Right lobe of liver (tissue), 6 donors: ENCODE data around the gene TMEM151A. TPM values are rescaled to one million over a fixed set of nuclear protein-coding genes. Genes with fewer than 3 reads are reported as not detected.

ENCODE experiments used
- ATAC-seq, 4 donors: fragments of 200-7000 bp; cut with Tn5 transposase; one replicate each; pipeline ENCODE4 v1.9.1; 2020; ENCODE audit warnings: mild to moderate bottlenecking in 4 of 4, moderate library complexity in 4 of 4
- DNase-seq, 3 donors: peaks; one replicate each; pipeline ENCODE4 v3.0.0-alpha.2; 2020
- H3K27ac ChIP-seq, 3 donors: fragments of 200-600 bp; one replicate each; pipeline ENCODE4 v1.8.0; 2022
- H3K27me3 ChIP-seq, 2 donors: fragments of 200-600 bp; one replicate each; pipeline ENCODE4 v1.8.0; 2022
- H3K36me3 ChIP-seq, 4 donors: fragments of 200-600 bp; sonication (generic) in 1 of 4; one replicate each; pipeline versions ENCODE4 v1.5.1 to v1.8.0; 2017 to 2022; ENCODE audit warnings: control low read depth in 1 of 4
- H3K4me1 ChIP-seq, 4 donors: fragments of 200-600 bp; sonication (generic) in 1 of 4; one replicate each; pipeline versions ENCODE4 v1.5.1 to v1.8.0; 2017 to 2022; ENCODE audit warnings: control low read depth in 1 of 4
- H3K4me3 ChIP-seq, 3 donors: fragments of 200-600 bp; one replicate each; pipeline ENCODE4 v1.8.0; 2022
- H3K9me3 ChIP-seq, 4 donors: fragments of 200-600 bp; sonication (generic) in 1 of 4; one replicate each; pipeline versions ENCODE4 v1.5.1 to v1.8.0; 2017 to 2022; ENCODE audit warnings: control low read depth in 1 of 4
- POLR2A ChIP-seq: fragments of 450-650 bp; IDR thresholded peaks from one replicate; pipeline ENCODE4 v1.6.1; 2017; ENCODE audit warnings: antibody characterized with exemption, mild to moderate bottlenecking
- WGBS: methylation state at CpG from one replicate; pipeline ENCODE4 v1.1.6; 2018; ENCODE audit warnings: low coverage, low lambda C conversion rate; ENCODE audit not compliant: insufficient coverage; ENCODE audit errors: missing lambda C conversion rate; 5-methylcytosine and 5-hydroxymethylcytosine counted together
- intact Hi-C, 2 donors: fragments of 100-400 bp; cut with DNase I; formaldehyde crosslinking; loops; one replicate each; pipeline versions ENCODE4 v1.11.2 to v1.14.1; 2022
- total RNA-seq, 6 experiments: library from RNA; depleted of rRNA in 2 of 6; stranded (reverse); fragments of >200 nt in 2 of 6; fragmentation: NEBNext Ultra II Directional in 3 of 6; extraction: Animal tissue kit (Norgen Biotek cat#: 25700) in 3 of 6; gene quantifications; one replicate each; pipeline versions ENCODE4 v1.1.0 to v1.2.4, GENCODE V29; 2016 to 2023
- TF ChIP-seq, protein P1 (sequence below), 4 donors: fragments of 200-600 bp in 3 of 4; fragments of 450-650 bp in 1 of 4; IDR thresholded peaks; one replicate each; pipeline versions ENCODE4 v1.5.1 to v1.8.0; 2016 to 2022; ENCODE audit warnings: antibody characterized with exemption in 4 of 4, mild to moderate bottlenecking in 2 of 4
- donor health status: DM: no; HTN: yes; CAD: no.
- donor health status: DM: no; HTN: no; CAD: no.
- donor health status: DM: no; HTN: no; CAD: no.
- donor health status: DM: no; HTN: yes; CAD: no.
- donor health status: DM: no; HTN: yes; CAD: no.

TMEM151A gene
- total RNA-seq, 6 experiments from 2014 or later: 0.13 to 0.86 (median 0.45) TPM; not detected in 2

DNA sequence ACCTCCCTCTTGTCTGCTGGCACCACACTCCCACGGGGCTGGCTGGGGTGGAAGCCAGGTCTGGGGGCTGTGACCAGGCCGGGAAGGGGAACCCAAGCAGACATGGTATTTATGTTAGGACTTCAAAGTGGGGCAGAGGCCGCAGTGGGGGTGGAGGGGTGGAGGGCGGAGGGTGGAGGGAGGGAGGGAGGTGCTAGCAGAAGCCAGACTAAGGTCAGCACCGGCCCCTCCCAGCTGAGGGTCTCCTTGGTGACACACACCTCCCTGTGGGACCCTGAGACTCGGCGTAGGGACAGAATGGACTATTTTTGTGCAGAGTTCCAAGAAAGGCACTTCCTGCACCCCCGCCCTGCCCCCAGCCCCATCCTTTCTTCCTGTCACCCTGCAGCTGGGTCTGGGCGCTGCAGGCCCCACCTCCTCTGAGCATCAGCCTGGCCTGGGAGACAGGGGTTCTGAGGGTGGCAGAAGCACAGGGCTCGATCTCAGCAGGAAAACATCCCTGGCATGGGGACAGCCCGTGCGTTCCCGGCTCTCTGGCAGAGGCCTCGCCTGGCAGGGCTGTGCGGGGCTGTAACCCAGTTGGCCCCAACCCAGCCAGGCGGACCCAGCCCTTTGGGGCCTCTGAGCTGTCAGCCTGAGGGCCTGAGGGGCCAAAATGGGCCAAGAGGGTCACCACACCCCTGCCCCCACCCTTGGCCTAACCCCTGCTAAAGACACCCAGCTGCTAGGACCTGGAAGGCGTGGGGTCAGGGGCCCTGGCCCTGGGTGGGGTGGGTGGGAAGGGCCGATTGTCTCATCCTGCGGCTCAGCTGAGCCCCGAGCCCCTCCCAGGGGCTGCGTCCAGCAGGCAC is 34.8 kb downstream of the TMEM151A start:
- 39% methylated on average over 6 of the region's 21 CpGs for WGBS
- H3K36me3 ChIP-seq: no peaks in the 10 kb centered on the region
- H3K9me3 ChIP-seq: no peaks in the 10 kb centered on the region
- H3K27me3 ChIP-seq: no peaks in the 10 kb centered on the region
- ATAC-seq: peak in 1 of 4 donors; percentile 3
- DNase-seq: no peak
- H3K4me3 ChIP-seq: no peak overlapping the region
- no peak overlapping the region for H3K27ac ChIP-seq
- H3K4me1 ChIP-seq: peaks cover 0 to 8% (median 0%) of the 10 kb centered on the region in 4 donors
- intact Hi-C loops: no loop called here
- no peak for TF ChIP-seq POLR2A
- TF ChIP-seq, protein P1, sequence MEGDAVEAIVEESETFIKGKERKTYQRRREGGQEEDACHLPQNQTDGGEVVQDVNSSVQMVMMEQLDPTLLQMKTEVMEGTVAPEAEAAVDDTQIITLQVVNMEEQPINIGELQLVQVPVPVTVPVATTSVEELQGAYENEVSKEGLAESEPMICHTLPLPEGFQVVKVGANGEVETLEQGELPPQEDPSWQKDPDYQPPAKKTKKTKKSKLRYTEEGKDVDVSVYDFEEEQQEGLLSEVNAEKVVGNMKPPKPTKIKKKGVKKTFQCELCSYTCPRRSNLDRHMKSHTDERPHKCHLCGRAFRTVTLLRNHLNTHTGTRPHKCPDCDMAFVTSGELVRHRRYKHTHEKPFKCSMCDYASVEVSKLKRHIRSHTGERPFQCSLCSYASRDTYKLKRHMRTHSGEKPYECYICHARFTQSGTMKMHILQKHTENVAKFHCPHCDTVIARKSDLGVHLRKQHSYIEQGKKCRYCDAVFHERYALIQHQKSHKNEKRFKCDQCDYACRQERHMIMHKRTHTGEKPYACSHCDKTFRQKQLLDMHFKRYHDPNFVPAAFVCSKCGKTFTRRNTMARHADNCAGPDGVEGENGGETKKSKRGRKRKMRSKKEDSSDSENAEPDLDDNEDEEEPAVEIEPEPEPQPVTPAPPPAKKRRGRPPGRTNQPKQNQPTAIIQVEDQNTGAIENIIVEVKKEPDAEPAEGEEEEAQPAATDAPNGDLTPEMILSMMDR (IDR thresholded peaks at IDR 0.05): no peak

DNA sequence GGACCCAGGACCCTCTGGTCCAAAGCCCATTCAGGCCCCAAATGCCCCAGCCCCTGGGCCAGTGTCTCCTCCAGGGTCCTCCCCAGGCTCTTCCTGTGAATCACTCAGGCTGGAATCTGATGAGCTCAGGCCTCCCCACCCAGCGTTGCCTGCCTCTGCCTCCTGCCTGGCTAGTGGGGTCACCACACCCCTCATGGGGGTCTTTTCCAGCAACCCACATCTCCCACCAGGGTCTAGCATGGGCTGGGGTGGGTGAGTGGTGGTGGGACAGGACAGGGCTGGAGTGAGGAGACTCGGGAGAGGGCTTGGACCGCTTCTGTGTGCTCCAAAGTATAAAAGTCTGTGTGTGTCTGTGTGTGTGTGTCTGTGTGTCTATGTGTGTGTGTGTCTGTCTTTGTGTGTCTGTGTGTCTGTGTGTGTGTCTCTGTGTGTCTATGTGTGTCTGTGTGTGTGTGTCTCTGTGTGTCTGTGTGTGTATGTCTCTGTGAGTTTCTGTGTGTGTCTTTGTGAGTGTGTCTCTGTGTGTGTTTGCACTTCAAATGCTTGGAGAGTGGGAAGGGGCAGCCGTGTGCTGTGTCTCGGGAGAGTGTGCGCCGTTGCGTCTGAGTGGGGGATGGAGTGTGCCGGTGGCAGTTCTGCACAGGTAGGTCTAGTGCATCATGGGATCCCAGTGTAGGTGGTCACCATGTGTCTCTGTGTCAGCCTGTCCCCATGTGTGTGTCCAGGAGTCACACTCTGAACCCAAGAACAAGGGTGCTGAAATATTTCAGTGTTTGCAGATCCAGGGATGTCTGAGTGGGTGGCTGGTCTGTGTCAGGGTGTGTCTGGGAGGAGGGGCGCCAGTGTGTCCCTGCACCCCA is 35.7 kb downstream of the TMEM151A start:
- TF ChIP-seq POLR2A: no peak
- TF ChIP-seq, protein P1 (IDR thresholded peaks at IDR 0.05): no peak
- intact Hi-C loops: no loop called here

DNA sequence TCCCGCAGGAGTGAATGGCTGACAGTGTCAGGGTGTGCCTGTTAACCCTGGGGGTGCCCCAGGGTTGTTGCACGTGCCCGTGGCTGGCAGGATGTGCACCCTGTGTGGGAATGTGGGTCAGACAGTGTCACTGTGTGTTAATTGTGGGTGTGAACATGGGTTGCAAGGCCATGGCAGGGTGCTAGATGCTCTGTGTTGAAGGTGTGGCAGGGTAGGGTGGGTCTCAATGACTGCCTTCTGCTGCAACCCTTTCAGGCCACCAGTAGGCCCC is 36.3 kb downstream of the TMEM151A start:
- no peak overlapping the region for H3K27ac ChIP-seq
- no peaks in the 10 kb centered on the region for H3K27me3 ChIP-seq
- peaks cover 0 to 8% (median 0%) of the 10 kb centered on the region in 4 donors for H3K4me1 ChIP-seq
- peak in 2 of 4 donors; percentile 5 to 21 for ATAC-seq
- H3K9me3 ChIP-seq: no peaks in the 10 kb centered on the region
- no peaks in the 10 kb centered on the region for H3K36me3 ChIP-seq
- intact Hi-C loops: no loop called here
- H3K4me3 ChIP-seq: no peak overlapping the region
- DNase-seq: no peak
- TF ChIP-seq, protein P1 (IDR thresholded peaks at IDR 0.05): no peak
- TF ChIP-seq POLR2A: no peak
- WGBS: 17% methylated on average over 1 of the region's 3 CpGs

More for the DNA sequence above, 35.7 kb downstream of the TMEM151A start:
- Histone ChIP-seq H3K27ac (no peak overlapping the region), H3K9me3 (no peaks in the 10 kb centered on the region), H3K4me1 (peaks cover 0 to 8% (median 0%) of the 10 kb centered on the region in 4 donors), H3K27me3 (no peaks in the 10 kb centered on the region), H3K36me3 (no peaks in the 10 kb centered on the region), H3K4me3 (no peak overlapping the region)
- DNase-seq: no peak
- ATAC-seq: no peak
- WGBS: 75% methylated on average over 9 of the region's 10 CpGs

DNA sequence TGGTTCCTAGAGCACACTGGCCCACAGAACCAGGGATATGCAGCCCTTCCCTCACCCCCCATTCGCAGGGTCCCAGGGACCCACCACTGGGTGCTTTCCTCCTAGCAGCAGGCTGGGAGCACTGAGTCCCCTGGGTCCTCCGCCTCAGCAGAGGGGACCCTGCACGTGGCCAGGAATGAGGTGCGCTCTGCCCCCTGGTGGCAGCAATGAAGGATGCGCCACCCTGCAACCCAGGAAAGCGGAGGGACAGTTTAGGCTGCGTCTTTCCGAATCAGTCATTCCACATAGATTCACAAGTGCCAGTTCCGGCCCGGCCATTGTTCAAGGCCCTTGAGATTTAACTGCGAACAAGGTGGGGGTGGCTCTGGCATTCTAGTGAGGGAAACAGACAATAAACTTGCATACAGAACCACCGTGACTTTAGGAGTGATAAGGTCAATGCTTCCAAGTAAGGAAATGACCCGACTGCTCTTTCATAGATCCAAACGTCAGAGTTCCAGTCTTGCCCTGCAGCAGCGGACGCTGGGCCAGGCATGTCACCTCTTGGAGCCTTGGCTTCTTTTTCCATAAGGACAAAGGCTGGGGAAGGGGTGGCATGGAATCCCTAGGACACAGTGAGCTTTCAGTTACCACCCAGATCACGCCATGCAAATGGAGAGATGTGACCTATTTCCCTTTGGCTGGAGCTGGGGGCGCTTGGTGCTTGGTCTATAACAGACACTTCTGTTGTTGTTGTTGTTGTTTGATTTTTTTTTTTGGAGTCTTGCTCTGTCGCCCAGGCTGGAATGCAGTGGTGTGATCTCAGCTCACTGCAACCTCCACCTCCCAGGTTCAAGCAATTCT is 36.8 kb downstream of the TMEM151A start:
- Histone ChIP-seq H3K4me3 (no peak overlapping the region), H3K9me3 (no peaks in the 10 kb centered on the region), H3K27me3 (no peaks in the 10 kb centered on the region), H3K27ac (no peak overlapping the region), H3K36me3 (no peaks in the 10 kb centered on the region), H3K4me1 (peaks cover 0 to 8% (median 0%) of the 10 kb centered on the region in 4 donors)
- DNase-seq (peak in 2 of 3 donors; percentile 68 to 79), ATAC-seq (peak; percentile 86 to 96 (median 92))
- TF ChIP-seq, protein P1 (IDR thresholded peaks at IDR 0.05): peak; percentile 93 to 98 (median 96)
- TF ChIP-seq POLR2A: no peak
- intact Hi-C loops: no loop called here
- WGBS: 1% methylated on average over 13 of the region's 19 CpGs
